Measurements from ENCODE around the gene TMEM217.

The TMEM217 gene

DNA sequence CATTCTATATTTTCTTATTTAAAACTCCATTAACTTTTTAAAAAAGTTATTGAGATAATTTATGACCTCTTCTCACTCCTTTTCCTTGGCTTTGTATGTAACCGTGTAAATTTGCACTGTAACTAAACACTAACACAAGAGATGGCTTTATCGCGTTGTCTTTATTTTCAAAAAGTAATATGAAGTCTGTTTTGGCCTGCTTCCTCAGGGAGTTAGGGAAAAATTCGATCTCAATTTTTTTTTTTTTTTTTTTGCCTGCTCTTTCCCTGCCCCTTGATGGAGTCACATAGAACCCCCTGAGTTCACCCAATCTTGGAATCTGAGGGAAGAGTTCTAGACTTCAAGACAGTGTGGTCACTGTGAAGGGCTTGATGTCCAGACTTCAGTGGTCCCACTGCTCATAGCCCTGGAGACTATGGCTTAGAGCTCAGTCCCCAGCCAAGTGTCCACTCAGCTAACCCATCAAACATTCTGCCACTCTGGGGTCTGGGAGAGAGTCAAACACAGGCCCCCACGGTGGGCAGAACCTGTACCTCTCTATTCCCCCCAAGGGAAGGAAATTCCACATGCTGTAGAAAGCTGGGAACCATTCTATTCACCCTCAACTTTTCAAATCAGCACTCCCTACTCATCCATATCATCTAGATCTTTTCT lies 16.0 kb downstream of the TMEM217 start:
- Histone ChIP-seq H3K4me3 (ENCODE audit: low read length) (no peak overlapping the region), H3K79me2 (ENCODE audit: low read length) (no peaks in the 10 kb centered on the region), H3K9ac (ENCODE audit: low read length) (no peak overlapping the region), H3K36me3 (replicated peaks; ENCODE audit: insufficient read depth, low read length) (no peaks in the 10 kb centered on the region), H3K9me2 (replicated peaks; ENCODE audit: insufficient read depth, low read length) (no peaks in the 10 kb centered on the region), H4K20me1 (ENCODE audit: insufficient read depth, low read length) (no peaks in the 10 kb centered on the region), H3K9me3 (replicated peaks; ENCODE audit: insufficient read depth, low read length) (no peaks in the 10 kb centered on the region), H3K4me1 (ENCODE audit: low read length) (peaks cover 5% of the 10 kb centered on the region; the same call in 1 of the 2 replicates), H3K27me3 (replicated peaks; ENCODE audit: insufficient read depth, low read length) (no peaks in the 10 kb centered on the region), H3K4me2 (ENCODE audit: low read depth, low read length) (no peak overlapping the region), H3K27ac (ENCODE audit: low read length) (no peak overlapping the region), H3F3A (ENCODE audit: insufficient read depth, low read length) (no peaks in the 10 kb centered on the region), H2AFZ (ENCODE audit: low read length) (no peak overlapping the region)
- no peak for DNase-seq
- no peak for TF ChIP-seq EZH2 (optimal IDR thresholded peaks at IDR 0.05; ENCODE audit: low read depth, low read length)
- TF ChIP-seq EZH2phosphoT487 (IDR thresholded peaks at IDR 0.05; ENCODE audit: low read length) = no peak
- TF ChIP-seq, protein P1, sequence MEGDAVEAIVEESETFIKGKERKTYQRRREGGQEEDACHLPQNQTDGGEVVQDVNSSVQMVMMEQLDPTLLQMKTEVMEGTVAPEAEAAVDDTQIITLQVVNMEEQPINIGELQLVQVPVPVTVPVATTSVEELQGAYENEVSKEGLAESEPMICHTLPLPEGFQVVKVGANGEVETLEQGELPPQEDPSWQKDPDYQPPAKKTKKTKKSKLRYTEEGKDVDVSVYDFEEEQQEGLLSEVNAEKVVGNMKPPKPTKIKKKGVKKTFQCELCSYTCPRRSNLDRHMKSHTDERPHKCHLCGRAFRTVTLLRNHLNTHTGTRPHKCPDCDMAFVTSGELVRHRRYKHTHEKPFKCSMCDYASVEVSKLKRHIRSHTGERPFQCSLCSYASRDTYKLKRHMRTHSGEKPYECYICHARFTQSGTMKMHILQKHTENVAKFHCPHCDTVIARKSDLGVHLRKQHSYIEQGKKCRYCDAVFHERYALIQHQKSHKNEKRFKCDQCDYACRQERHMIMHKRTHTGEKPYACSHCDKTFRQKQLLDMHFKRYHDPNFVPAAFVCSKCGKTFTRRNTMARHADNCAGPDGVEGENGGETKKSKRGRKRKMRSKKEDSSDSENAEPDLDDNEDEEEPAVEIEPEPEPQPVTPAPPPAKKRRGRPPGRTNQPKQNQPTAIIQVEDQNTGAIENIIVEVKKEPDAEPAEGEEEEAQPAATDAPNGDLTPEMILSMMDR (IDR thresholded peaks at IDR 0.05; ENCODE audit: low read length) = no peak

DNA sequence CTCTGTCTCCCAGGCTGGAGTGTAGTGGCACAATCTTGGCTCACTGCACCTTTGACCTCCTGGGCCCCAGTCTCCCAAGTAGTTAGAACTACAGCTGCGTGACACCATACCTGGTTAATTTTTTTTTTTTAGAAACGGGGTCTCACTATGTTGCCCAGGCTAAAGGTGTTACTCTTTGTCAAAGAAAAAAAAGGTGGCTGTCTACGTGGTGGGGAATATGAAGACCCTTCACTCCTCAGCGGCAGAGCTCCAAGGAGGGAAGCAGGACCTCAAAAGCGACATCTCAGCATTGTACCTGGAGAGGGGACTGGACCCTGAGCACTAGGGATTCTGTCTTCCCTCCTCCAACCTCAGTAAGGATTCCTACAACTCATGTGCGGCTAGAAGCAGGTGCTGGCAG lies 16.8 kb downstream of the TMEM217 start:
- H4K20me1 ChIP-seq (ENCODE audit: insufficient read depth, low read length) = no peaks in the 10 kb centered on the region
- no peaks in the 10 kb centered on the region for H3K79me2 ChIP-seq (ENCODE audit: low read length)
- no peak overlapping the region for H3K27ac ChIP-seq (ENCODE audit: low read length)
- no peaks in the 10 kb centered on the region for H3K27me3 ChIP-seq (replicated peaks; ENCODE audit: insufficient read depth, low read length)
- no peaks in the 10 kb centered on the region for H3K9me2 ChIP-seq (replicated peaks; ENCODE audit: insufficient read depth, low read length)
- no peak overlapping the region for H3K4me2 ChIP-seq (ENCODE audit: low read depth, low read length)
- H3F3A ChIP-seq (ENCODE audit: insufficient read depth, low read length) = no peaks in the 10 kb centered on the region
- H3K36me3 ChIP-seq (replicated peaks; ENCODE audit: insufficient read depth, low read length) = no peaks in the 10 kb centered on the region
- peaks cover 5% of the 10 kb centered on the region; the same call in 1 of the 2 replicates for H3K4me1 ChIP-seq (ENCODE audit: low read length)
- no peak for DNase-seq
- H3K9me3 ChIP-seq (replicated peaks; ENCODE audit: insufficient read depth, low read length) = no peaks in the 10 kb centered on the region
- H2AFZ ChIP-seq (ENCODE audit: low read length) = no peak overlapping the region
- TF ChIP-seq EZH2 (optimal IDR thresholded peaks at IDR 0.05; ENCODE audit: low read depth, low read length) (no peak), EZH2phosphoT487 (IDR thresholded peaks at IDR 0.05; ENCODE audit: low read length) (no peak)
- TF ChIP-seq, protein P1 (IDR thresholded peaks at IDR 0.05; ENCODE audit: low read length) = no peak
- H3K9ac ChIP-seq (ENCODE audit: low read length) = no peak overlapping the region
- H3K4me3 ChIP-seq (ENCODE audit: low read length) = no peak overlapping the region

DNA sequence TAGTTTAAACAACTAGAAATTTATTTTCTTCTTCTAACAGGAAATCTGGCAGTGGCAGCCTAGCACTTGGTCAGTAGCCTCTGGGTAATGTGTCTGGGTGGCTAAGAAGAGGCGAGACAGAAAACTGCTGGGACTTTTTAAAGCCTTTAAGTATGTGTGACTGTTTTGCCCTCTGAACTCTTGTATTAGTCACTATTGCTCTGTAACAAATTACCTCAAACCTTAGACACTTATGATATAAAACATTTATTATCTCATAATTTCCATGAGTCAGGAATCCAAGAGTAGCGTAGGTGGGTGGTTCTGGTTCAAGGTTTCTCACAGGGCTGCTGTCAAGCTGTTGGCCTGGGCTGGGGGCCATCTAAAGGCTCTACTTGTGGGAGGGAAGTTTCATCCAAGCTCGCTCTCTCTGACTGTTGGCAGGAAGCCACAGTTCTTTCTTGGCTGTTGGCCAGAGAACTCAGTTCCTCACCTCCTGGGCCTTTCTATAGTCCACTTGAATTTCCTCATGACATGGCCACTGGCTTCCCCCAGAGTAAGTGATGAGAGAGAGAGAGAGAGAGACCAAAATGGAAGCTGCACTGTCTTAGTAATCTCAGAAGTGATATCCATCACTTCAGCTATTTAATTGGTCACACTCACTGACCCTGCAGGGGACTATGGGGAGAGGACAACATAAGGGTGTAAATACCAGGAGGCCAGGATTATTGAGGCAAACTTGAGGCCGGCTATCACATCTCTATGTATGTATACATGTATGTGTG lies 17.8 kb downstream of the TMEM217 start:
- H3K4me2 ChIP-seq (ENCODE audit: low read depth, low read length) = no peak overlapping the region

More for the DNA sequence above, 17.8 kb downstream of the TMEM217 start:
- H3K9me2 ChIP-seq (replicated peaks; ENCODE audit: insufficient read depth, low read length) = no peaks in the 10 kb centered on the region
- no peak overlapping the region for H3K27ac ChIP-seq (ENCODE audit: low read length)
- H3F3A ChIP-seq (ENCODE audit: insufficient read depth, low read length) = no peaks in the 10 kb centered on the region
- H3K36me3 ChIP-seq (replicated peaks; ENCODE audit: insufficient read depth, low read length) = no peaks in the 10 kb centered on the region
- H3K9me3 ChIP-seq (replicated peaks; ENCODE audit: insufficient read depth, low read length) = no peaks in the 10 kb centered on the region
- H2AFZ ChIP-seq (ENCODE audit: low read length) = 0 out of 2 replicates have a peak overlapping the region, but pooled peaks have one; percentile 8
- peak; percentile 49 for DNase-seq
- no peaks in the 10 kb centered on the region for H3K79me2 ChIP-seq (ENCODE audit: low read length)
- H4K20me1 ChIP-seq (ENCODE audit: insufficient read depth, low read length) = no peaks in the 10 kb centered on the region
- no peak overlapping the region for H3K9ac ChIP-seq (ENCODE audit: low read length)
- TF ChIP-seq, protein P1 (IDR thresholded peaks at IDR 0.05; ENCODE audit: low read length) = no peak
- TF ChIP-seq EZH2 (optimal IDR thresholded peaks at IDR 0.05; ENCODE audit: low read depth, low read length) (no peak), EZH2phosphoT487 (IDR thresholded peaks at IDR 0.05; ENCODE audit: low read length) (no peak)
- no peak overlapping the region for H3K4me3 ChIP-seq (ENCODE audit: low read length)
- H3K4me1 ChIP-seq (ENCODE audit: low read length) = peaks cover 5% of the 10 kb centered on the region; the same call in 1 of the 2 replicates
- no peaks in the 10 kb centered on the region for H3K27me3 ChIP-seq (replicated peaks; ENCODE audit: insufficient read depth, low read length)

All from MM.1S (cell line).